HEK293T (cell line): ENCODE measurements around the gene CENPL.
A peak's percentile ranks its signal among the peaks of the same experiment; 100 is the strongest.
"Not testable (repeated sequence)": the region's sequence is repeated elsewhere in the genome, so short reads cannot be mapped to it uniquely, and the experiment has no call there.

Experiments used
- CTCF ChIA-PET: fragments of 350-600 bp; formaldehyde crosslinking; extraction: SDS; loops from one replicate; lab custom pipeline; 2021; ENCODE audit warnings: antibody characterized with exemption, inconsistent platforms; lab: Yijun Ruan, JAX
- POLR2A ChIA-PET: fragments of 350-600 bp; formaldehyde crosslinking; extraction: SDS; loops from one replicate; lab custom pipeline; 2020; ENCODE audit warnings: antibody characterized with exemption, inconsistent platforms; lab: Yijun Ruan, JAX
- DNase-seq: peaks from one replicate; pipeline ENCODE4 v3.0.0; 2012; ENCODE audit warnings: mixed read lengths; ENCODE audit errors: extremely low spot score
- ARNT ChIP-seq: fragments of 450-650 bp; IDR thresholded peaks from 2 replicates; pipeline ENCODE4 v1.6.1; 2017; ENCODE audit warnings: mild to moderate bottlenecking
- BHLHE40 ChIP-seq: fragments of 450-650 bp; IDR thresholded peaks from 2 replicates; pipeline ENCODE4 v1.6.1; 2016; ENCODE audit warnings: mild to moderate bottlenecking, moderate library complexity, borderline replicate concordance
- CTBP1 ChIP-seq: fragments of 450-650 bp; IDR thresholded peaks from 2 replicates; pipeline ENCODE4 v1.6.1; 2016; ENCODE audit warnings: borderline replicate concordance
- ELF4 ChIP-seq: fragments of 450-650 bp; IDR thresholded peaks from 2 replicates; pipeline ENCODE4 v1.6.1; 2017; ENCODE audit warnings: antibody characterized with exemption
- FOXA1 ChIP-seq: fragments of 450-650 bp; IDR thresholded peaks from 2 replicates; pipeline ENCODE4 v1.6.1; 2016; ENCODE audit warnings: mild to moderate bottlenecking
- FOXK2 ChIP-seq: fragments of 450-650 bp; IDR thresholded peaks from 2 replicates; pipeline ENCODE4 v1.6.1; 2016; ENCODE audit warnings: mild to moderate bottlenecking
- FOXM1 ChIP-seq: fragments of 450-650 bp; IDR thresholded peaks from 2 replicates; pipeline ENCODE4 v1.6.1; 2017; ENCODE audit warnings: mild to moderate bottlenecking, borderline replicate concordance
- HDGF ChIP-seq: fragments of 450-650 bp; IDR thresholded peaks from 2 replicates; pipeline ENCODE4 v1.6.1; 2017; ENCODE audit warnings: antibody characterized with exemption, borderline replicate concordance
- L3MBTL2 ChIP-seq: fragments of 450-650 bp; conservative IDR thresholded peaks from 2 replicates; pipeline ENCODE4 v1.6.1; 2016; ENCODE audit warnings: mild to moderate bottlenecking
- LEF1 ChIP-seq: fragments of 450-650 bp; IDR thresholded peaks from 2 replicates; pipeline ENCODE4 v1.6.1; 2017; ENCODE audit warnings: mild to moderate bottlenecking, borderline replicate concordance
- NFRKB ChIP-seq: fragments of 450-650 bp; IDR thresholded peaks from 2 replicates; pipeline ENCODE4 v1.6.1; 2016; ENCODE audit warnings: mild to moderate bottlenecking, moderate library complexity
- PKNOX1 ChIP-seq: fragments of 450-650 bp; IDR thresholded peaks from 2 replicates; pipeline ENCODE4 v1.6.1; 2016
- SP1 ChIP-seq: fragments of 450-650 bp; IDR thresholded peaks from 2 replicates; pipeline ENCODE4 v1.6.1; 2017
- SUZ12 ChIP-seq: fragments of 450-650 bp; IDR thresholded peaks from 2 replicates; pipeline ENCODE4 v1.6.1; 2016; ENCODE audit warnings: mild to moderate bottlenecking
- TARDBP ChIP-seq: fragments of 450-650 bp; IDR thresholded peaks from 2 replicates; pipeline ENCODE4 v1.6.1; 2016
- ZNF384 ChIP-seq: fragments of 450-650 bp; IDR thresholded peaks from 2 replicates; pipeline ENCODE4 v1.6.1; 2016

CENPL gene

DNA sequence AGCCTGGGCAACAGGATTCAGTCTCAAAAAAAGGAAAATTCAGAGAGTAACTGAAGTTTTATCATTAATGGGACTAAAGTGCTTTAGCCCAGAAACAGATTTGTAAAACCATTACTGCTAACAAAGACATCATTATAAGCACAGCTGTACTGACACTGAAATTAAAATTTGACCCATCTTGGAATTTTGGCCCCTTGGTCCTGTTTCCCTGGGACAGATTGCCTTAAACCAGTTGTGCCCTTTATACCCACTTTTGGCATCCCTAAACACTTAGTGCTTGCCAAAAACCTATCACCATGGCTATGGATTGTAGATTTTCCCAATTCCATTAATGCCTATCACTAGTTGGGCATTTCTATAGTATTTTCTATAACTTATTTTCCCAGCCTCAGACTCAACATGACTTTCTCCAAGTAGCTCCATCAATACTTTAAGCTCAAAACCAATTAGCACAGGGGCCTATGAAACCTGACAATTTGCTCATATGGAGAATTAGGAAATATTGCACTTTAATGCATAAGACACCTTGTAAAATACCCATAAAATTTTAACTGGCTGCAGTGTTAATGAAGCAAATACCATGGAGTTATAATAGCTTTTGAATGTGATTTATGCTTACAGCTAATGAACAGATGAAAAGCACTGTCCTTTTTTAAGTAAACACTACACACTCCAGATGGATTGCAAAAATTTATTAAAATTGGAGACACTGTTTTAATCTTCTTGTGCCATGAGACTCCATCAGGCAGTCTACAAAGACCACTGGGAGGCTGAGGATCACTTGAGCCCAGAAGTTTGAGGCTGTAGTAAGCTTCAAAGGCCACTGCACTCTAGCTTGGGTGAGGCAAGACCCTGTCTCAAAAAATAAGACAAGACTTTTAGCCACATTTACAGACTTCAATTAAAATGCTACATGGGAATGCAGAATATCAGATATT, 38.8 kb upstream of the CENPL start:
- no peak for TF ChIP-seq SP1
- TF ChIP-seq L3MBTL2: 0 out of 2 replicates have a peak, but pooled peaks have one; percentile 16
- TF ChIP-seq FOXK2: no peak
- no peak for TF ChIP-seq CTBP1
- no peak for TF ChIP-seq ZNF384
- 0 out of 2 replicates have a peak, but pooled peaks have one; percentile 16 for TF ChIP-seq LEF1
- no peak for TF ChIP-seq HDGF
- TF ChIP-seq NFRKB: no peak
- peak; percentile 33; the same call in 1 of the 2 replicates for TF ChIP-seq ELF4
- no peak for TF ChIP-seq FOXM1
- TF ChIP-seq PKNOX1: no peak
- no peak for TF ChIP-seq TARDBP
- TF ChIP-seq SUZ12: no peak
- TF ChIP-seq ARNT: no peak
- 0 out of 2 replicates have a peak, but pooled peaks have one; percentile 32 for TF ChIP-seq BHLHE40
- TF ChIP-seq FOXA1: no peak
- CTCF ChIA-PET: no interaction called here
- POLR2A ChIA-PET: interaction anchor here (1.0 to 1.6 kb wide), 5 partner anchors 9 to 434 kb away, joined by 3 to 5 read pairs (median 3); partner anchors contain the start of gene DARS2
- DNase-seq: no peak

DNA sequence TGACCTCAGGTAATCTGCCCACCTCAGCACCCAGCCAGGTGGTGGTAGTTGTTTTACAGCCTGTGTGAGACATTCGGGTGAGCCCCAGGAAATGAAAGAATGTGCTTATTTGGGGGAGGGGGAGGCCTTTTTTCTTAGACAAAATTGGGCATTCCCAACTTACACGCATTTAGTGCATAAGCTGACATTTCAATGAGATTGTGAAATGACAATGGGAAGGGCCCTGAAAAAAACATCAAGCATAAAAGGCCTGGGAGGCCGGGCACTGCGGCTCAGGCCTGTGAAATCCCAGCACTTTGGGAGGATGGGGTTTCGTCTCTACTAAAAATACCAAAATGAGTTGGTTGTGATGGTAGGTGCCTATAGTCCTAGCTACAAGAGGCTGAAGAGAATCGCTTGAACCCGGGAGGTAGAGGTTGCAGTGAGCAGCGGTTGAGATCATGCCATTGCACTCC, 38.1 kb upstream of the CENPL start:
- TF ChIP-seq PKNOX1 (no peak), TARDBP (no peak), ARNT (no peak), NFRKB (no peak), SUZ12 (no peak), BHLHE40 (no peak)
- ChIA-PET CTCF (no interaction called here), POLR2A (interaction anchor here (1.0 to 1.6 kb wide), 5 partner anchors 11 to 433 kb away, joined by 3 to 5 read pairs (median 3); partner anchors contain the start of gene DARS2)
- DNase-seq: no peak

DNA sequence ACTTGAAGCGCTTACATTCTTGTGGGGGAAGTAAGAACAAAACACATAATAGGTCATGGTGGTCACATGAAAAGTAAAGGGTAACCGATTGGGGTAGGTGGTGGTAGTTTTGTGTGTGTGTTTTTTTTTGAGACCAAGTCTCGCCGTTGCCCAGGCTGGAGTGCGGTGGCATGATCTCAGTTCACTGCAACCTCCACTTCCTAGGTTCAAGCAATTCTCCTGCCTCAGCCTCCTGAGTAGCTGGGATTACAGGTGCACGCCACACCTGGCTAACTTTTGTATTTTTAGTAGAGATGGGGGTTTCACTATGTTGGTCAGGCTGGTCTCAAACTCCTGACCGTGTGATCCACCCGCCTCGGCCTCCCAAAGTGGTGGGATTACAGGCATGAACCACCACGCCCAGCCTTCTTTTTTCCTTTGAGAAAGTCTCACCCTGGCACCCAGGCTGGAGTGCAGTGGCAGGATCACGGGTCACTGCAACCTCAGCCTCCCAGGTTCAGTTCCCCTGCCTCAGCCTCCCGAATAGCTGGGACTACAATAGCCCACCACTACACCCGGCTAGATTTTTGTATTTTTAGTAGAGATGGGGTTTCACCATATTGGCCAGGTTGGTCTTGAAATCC, 37.6 kb upstream of the CENPL start:
- POLR2A ChIA-PET: interaction anchor here (1.0 to 1.3 kb wide), 4 partner anchors 11 to 432 kb away, joined by 3 read pairs; no protein-coding TSS in a partner anchor
- CTCF ChIA-PET, DNase-seq: not testable (repeated sequence)
- TF ChIP-seq ELF4 (peak; percentile 30), TARDBP (peak; percentile 7; the same call in 1 of the 2 replicates)

DNA sequence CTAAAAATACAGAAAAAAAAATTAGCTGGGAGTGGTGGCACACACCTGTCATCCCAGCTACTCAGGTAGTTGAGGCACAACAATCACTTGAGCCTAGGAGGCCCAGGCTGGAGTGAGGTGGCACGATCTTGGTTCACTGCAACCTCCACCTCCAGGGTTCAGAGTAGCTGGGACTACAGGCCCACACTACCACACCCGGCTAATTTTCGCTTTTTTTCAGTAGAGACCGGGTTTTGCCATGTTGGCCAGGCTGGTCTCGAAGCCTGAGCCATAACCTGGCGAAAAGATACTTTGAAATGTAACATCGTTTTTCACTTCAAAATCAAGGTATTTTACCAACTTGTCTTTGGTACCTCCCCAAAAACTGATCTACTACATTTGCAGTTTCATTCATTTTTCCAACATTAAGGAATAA, 37.1 kb upstream of the CENPL start:
- POLR2A ChIA-PET: interaction anchor here (1.3 kb wide), 2 partner anchors 10 to 17 kb away, joined by 3 read pairs; no protein-coding TSS in a partner anchor
- no peak for DNase-seq
- CTCF ChIA-PET: no interaction called here
- TF ChIP-seq BHLHE40 (no peak), SP1 (no peak), NFRKB (no peak), FOXK2 (no peak), ELF4 (no peak), ZNF384 (no peak), HDGF (no peak), L3MBTL2 (no peak; the same call in 1 of the 2 replicates), PKNOX1 (no peak), FOXA1 (no peak), CTBP1 (no peak), FOXM1 (no peak), ARNT (no peak), SUZ12 (no peak), TARDBP (no peak), LEF1 (no peak)

DNA sequence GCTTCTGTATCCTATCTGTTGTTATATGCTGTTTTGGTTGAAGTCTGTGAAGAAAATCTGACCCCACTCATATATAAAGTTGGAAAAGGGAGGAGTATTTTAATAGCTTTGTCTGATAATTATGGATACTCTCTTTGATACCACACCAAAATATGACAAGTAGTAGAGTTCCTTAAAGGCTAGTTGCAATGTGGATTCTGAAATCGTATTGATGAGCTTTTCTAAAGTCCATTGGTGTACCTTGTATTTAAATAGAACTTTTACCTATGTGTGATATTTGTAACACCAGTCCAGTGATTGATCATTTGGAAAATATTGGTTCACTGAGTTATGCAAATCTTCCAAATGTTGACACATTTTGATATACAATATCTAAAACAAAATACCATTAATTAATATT, 35.4 kb upstream of the CENPL start:
- ChIA-PET POLR2A (interaction anchor here (0.8 to 1.7 kb wide), 2 partner anchors 35 to 431 kb away, joined by 3 to 4 read pairs; no protein-coding TSS in a partner anchor), CTCF (no interaction called here)
- no peak for DNase-seq
- TF ChIP-seq NFRKB (no peak), SP1 (no peak), CTBP1 (no peak), HDGF (no peak), SUZ12 (no peak), ELF4 (no peak), ZNF384 (no peak), ARNT (no peak), L3MBTL2 (no peak), FOXA1 (no peak), PKNOX1 (no peak), LEF1 (no peak), FOXK2 (no peak), FOXM1 (no peak), TARDBP (no peak), BHLHE40 (no peak)
